Smooth muscle cell (in vitro differentiated cells): ENCODE results near the gene SNAP23. TPM values are rescaled to one million over a fixed set of nuclear protein-coding genes. Genes with fewer than 3 reads are reported as not detected.

Experiments used
- DNase-seq: peaks from one replicate; lab custom pipeline; 2025; ENCODE audit not compliant: unreplicated experiment; lab: John Stamatoyannopoulos, UW
- H2AFZ ChIP-seq: fragments of 200-600 bp; sonication (generic); 2 replicates; pipeline ENCODE4 v1.6.0; 2016; ENCODE audit warnings: antibody characterized with exemption, low read depth, mild to moderate bottlenecking
- H3F3A ChIP-seq: fragments of 200-600 bp; sonication (generic); 2 replicates; pipeline ENCODE4 v1.6.0; 2017; ENCODE audit warnings: antibody characterized with exemption, low read depth
- H3K27ac ChIP-seq: fragments of 200-600 bp; sonication (generic); 2 replicates; pipeline ENCODE4 v1.5.1; 2016; ENCODE audit warnings: low read depth, mild to moderate bottlenecking
- H3K27me3 ChIP-seq: fragments of 200-600 bp; sonication (generic); 2 replicates; pipeline ENCODE4 v1.6.1; 2016; ENCODE audit warnings: low read depth, mild to moderate bottlenecking
- H3K36me3 ChIP-seq: fragments of 200-600 bp; sonication (generic); 2 replicates; pipeline ENCODE4 v1.5.1; 2016; ENCODE audit warnings: low read depth
- H3K4me1 ChIP-seq: fragments of 200-600 bp; sonication (generic); 2 replicates; pipeline ENCODE4 v1.5.1; 2016; ENCODE audit warnings: low read depth
- H3K4me2 ChIP-seq: fragments of 200-600 bp; sonication (generic); 2 replicates; pipeline ENCODE4 v1.6.0; 2016; ENCODE audit warnings: mild to moderate bottlenecking
- H3K4me3 ChIP-seq: fragments of 200-600 bp; sonication (generic); 2 replicates; pipeline ENCODE4 v1.5.1; 2016; ENCODE audit warnings: mild to moderate bottlenecking
- H3K79me2 ChIP-seq: fragments of 200-600 bp; sonication (generic); 2 replicates; pipeline ENCODE4 v1.6.0; 2016; ENCODE audit warnings: low read depth, mild to moderate bottlenecking
- H3K9ac ChIP-seq: fragments of 200-600 bp; sonication (generic); 2 replicates; pipeline ENCODE4 v1.6.0; 2016; ENCODE audit warnings: low read depth
- H3K9me3 ChIP-seq: fragments of 200-600 bp; sonication (generic); replicated peaks from 2 replicates; pipeline ENCODE4 v1.5.1; 2016; ENCODE audit warnings: low read depth
- H4K20me1 ChIP-seq: fragments of 200-600 bp; sonication (generic); 2 replicates; pipeline ENCODE4 v1.6.0; 2016; ENCODE audit warnings: low read depth
- WGBS: methylation state at CpG from one replicate; pipeline ENCODE4 v1.1.7; 2016; ENCODE audit warnings: low lambda C conversion rate; 5-methylcytosine and 5-hydroxymethylcytosine counted together
- polyA plus RNA-seq: library from polyadenylated mRNA; unstranded; fragments of >200 nt; fragmentation: Nextera tagmentation; extraction: Ambion mirVana; gene quantifications from 2 replicates; pipeline ENCODE4 v1.2.1, GENCODE V29; 2016
- total RNA-seq: library from RNA; depleted of rRNA; stranded (reverse); fragments of >200 nt; gene quantifications from 2 replicates; pipeline ENCODE4 v1.2.3, GENCODE V29; 2014
- TF ChIP-seq, protein P1 (sequence below): fragments of 200-600 bp; sonication (generic); IDR thresholded peaks from 2 replicates; pipeline ENCODE4 v1.5.1; 2017; ENCODE audit warnings: borderline replicate concordance, mild to moderate bottlenecking, antibody characterized with exemption; ENCODE audit not compliant: insufficient read depth, poor library complexity, severe bottlenecking

Gene SNAP23
- total and polyA plus RNA-seq, 2 experiments from 2014 or later, result 73.8 to 78.7 TPM

DNA sequence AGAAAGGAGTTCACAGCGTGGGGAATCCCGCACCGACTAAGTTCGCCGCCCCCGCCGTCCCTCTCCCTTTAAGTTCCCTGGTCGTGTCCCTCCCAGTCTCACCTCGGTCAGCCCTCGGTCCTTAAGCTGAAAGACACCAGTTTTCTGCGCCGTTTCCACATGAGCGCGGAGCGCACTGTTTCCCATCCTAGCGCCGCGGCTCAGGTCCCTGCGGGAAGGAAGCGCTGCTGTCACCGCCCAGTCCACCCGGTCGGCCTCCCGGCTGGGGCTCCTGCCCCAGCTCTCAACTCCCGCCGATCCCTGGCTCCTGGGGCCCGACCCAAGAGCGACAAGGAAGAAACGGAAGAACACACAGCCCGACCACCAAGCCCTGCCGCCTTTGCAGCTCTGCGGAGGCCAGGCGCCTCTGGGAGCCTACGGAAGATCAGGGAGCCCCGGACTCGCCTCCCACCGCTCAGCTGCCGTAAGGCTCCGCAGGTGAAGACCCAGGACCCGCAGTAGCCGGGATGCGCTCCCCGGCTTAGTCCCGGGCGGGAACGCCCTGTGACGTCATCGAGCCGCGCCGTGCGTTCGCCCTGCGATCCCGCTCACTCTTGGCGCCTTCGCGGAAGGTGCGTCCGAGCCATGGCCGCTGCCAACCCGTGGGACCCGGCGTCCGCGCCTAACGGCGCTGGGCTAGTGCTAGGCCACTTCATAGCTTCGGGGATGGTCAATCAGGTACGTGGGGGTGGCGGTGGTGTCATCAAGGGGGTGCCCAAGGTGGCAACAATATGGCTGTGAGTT, 53.0 kb downstream of the SNAP23 start, which contains the start of the genes HAUS2 and LRRC57:
Gene HAUS2, plus strand, starts transcription at position 590 of the 783 bp plus-strand sequence. Its CDS starts 35 bp downstream, at position 625.
Gene LRRC57, minus strand, starts transcription at position 545 of the 783 bp plus-strand sequence. Its CDS starts 359 bp downstream, at position 186.
- peak; percentile 75 for DNase-seq
- peaks cover 8% of the 10 kb centered on the region for H3F3A ChIP-seq
- no peaks in the 10 kb centered on the region for H3K9me3 ChIP-seq
- peak within 1 kb of the TSS; percentile 94 for H3K9ac ChIP-seq
- WGBS, result under 1% methylated on average over 69 of the region's 71 CpGs
- H3K4me3 ChIP-seq, result peak within 1 kb of the TSS; percentile 100
- TF ChIP-seq, protein P1, sequence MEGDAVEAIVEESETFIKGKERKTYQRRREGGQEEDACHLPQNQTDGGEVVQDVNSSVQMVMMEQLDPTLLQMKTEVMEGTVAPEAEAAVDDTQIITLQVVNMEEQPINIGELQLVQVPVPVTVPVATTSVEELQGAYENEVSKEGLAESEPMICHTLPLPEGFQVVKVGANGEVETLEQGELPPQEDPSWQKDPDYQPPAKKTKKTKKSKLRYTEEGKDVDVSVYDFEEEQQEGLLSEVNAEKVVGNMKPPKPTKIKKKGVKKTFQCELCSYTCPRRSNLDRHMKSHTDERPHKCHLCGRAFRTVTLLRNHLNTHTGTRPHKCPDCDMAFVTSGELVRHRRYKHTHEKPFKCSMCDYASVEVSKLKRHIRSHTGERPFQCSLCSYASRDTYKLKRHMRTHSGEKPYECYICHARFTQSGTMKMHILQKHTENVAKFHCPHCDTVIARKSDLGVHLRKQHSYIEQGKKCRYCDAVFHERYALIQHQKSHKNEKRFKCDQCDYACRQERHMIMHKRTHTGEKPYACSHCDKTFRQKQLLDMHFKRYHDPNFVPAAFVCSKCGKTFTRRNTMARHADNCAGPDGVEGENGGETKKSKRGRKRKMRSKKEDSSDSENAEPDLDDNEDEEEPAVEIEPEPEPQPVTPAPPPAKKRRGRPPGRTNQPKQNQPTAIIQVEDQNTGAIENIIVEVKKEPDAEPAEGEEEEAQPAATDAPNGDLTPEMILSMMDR, result no peak
- peaks cover 6% of the 10 kb centered on the region for H3K36me3 ChIP-seq
- H3K27me3 ChIP-seq, result no peaks in the 10 kb centered on the region
- peaks cover 51% of the 10 kb centered on the region for H3K79me2 ChIP-seq
- H4K20me1 ChIP-seq, result peaks cover 4% of the 10 kb centered on the region
- peak within 1 kb of the TSS; percentile 99 for H3K4me2 ChIP-seq
- H3K27ac ChIP-seq, result peak within 1 kb of the TSS; percentile 76
- H3K4me1 ChIP-seq, result peaks cover 16% of the 10 kb centered on the region
- H2AFZ ChIP-seq, result peak within 1 kb of the TSS; percentile 100

DNA sequence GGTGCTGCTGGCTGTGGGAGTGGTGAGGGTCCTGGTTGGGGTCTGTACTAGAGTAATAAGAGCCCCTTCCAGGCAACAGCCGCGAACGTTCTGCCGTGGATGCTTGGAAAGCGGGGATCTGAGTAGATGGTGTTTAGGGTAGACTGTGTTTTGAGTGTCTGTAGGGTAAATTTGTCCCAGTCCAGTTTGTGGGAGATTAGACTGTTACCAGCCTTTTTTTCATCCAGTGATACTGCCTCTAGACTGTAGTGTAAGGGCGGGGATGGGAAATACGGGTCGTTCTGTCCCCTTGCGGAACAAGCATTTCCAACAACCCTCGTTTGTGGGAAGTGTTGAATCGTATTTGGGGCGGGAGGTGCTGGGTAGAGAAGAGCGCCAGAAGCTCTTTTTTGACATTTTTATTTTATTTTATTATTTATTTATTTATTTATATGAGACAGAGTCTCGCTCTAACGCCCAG, 53.6 kb downstream of the SNAP23 start:
- peak overlapping the region; percentile 100 for H2AFZ ChIP-seq
- peak overlapping the region; percentile 100 for H3K4me3 ChIP-seq
- peak overlapping the region; percentile 76 for H3K27ac ChIP-seq
- no peak for DNase-seq
- H3K9ac ChIP-seq, result peak overlapping the region; percentile 94
- no peaks in the 10 kb centered on the region for H3K9me3 ChIP-seq
- peak overlapping the region; percentile 99 for H3K4me2 ChIP-seq
- H3K4me1 ChIP-seq, result peaks cover 16% of the 10 kb centered on the region
- H4K20me1 ChIP-seq, result peaks cover 10% of the 10 kb centered on the region
- no peaks in the 10 kb centered on the region for H3K27me3 ChIP-seq
- peaks cover 8% of the 10 kb centered on the region for H3F3A ChIP-seq
- WGBS, result under 1% methylated on average over 15 of the region's 15 CpGs
- H3K79me2 ChIP-seq, result peaks cover 58% of the 10 kb centered on the region
- H3K36me3 ChIP-seq, result peaks cover under 1% of the 10 kb centered on the region
- TF ChIP-seq, protein P1, result no peak

DNA sequence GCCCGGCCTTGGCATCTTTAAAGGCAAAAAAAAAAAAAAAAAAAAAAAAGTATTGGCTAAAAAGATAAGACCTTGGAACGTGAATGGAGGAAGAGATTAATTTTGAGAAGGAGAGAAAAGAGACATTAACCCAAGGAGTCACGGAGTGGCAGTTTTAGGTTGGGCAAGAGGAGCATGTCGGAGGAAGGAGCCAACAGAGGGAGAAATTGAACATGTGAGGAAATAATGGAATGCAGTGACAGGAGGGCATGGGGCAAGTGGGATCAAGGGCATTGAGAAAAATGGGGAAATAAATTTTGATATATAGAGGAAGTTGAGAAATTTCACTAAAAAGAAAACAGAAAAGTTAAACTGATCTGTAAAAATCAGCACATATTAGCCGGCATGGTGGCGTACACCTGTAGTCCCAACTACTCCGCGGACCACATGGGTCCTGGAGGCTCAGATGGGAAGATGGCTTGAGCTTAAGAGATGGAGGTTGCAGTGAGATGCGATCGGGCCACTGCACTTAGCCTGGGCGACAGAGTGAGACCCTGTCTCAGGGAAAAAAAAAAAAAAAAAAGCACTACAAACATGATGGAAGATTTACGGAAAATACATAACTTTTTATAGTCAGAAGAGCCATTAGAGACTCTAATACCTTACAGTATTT, 54.4 kb downstream of the SNAP23 start:
- H2AFZ ChIP-seq, result no peak overlapping the region
- H3K9ac ChIP-seq, result peak overlapping the region; percentile 94

More for the DNA sequence above, 54.4 kb downstream of the SNAP23 start:
- peak overlapping the region; percentile 99 for H3K4me2 ChIP-seq
- peaks cover 66% of the 10 kb centered on the region for H3K79me2 ChIP-seq
- H3K4me1 ChIP-seq, result peaks cover 16% of the 10 kb centered on the region
- peak overlapping the region; percentile 100 for H3K4me3 ChIP-seq
- H4K20me1 ChIP-seq, result peaks cover 11% of the 10 kb centered on the region
- peaks cover 8% of the 10 kb centered on the region for H3F3A ChIP-seq
- no peaks in the 10 kb centered on the region for H3K9me3 ChIP-seq
- no peak overlapping the region for H3K27ac ChIP-seq
- WGBS, result 83% methylated on average over 12 of the region's 12 CpGs
- H3K27me3 ChIP-seq, result no peaks in the 10 kb centered on the region
- TF ChIP-seq, protein P1, result no peak
- DNase-seq, result no peak
- H3K36me3 ChIP-seq, result no peaks in the 10 kb centered on the region
